Body of pancreas (tissue), 4 donors: ENCODE results near the gene SCEL.

ENCODE experiments used
- POLR2A ChIP-seq, 3 donors: fragments of 450-650 bp; IDR thresholded peaks; one replicate each; pipeline ENCODE4 v1.6.1; 2016; ENCODE audit warnings: antibody characterized with exemption in 3 of 3, mild to moderate bottlenecking in 2 of 3
- TF ChIP-seq, protein P1 (sequence below), 7 experiments: fragments of 450-650 bp in 4 of 7; fragments of 200-600 bp in 3 of 7; sonication (generic) in 3 of 7; IDR thresholded peaks; one replicate each; pipeline ENCODE4 v1.5.1; 2016 to 2019; ENCODE audit warnings: antibody characterized with exemption in 7 of 7

DNA sequence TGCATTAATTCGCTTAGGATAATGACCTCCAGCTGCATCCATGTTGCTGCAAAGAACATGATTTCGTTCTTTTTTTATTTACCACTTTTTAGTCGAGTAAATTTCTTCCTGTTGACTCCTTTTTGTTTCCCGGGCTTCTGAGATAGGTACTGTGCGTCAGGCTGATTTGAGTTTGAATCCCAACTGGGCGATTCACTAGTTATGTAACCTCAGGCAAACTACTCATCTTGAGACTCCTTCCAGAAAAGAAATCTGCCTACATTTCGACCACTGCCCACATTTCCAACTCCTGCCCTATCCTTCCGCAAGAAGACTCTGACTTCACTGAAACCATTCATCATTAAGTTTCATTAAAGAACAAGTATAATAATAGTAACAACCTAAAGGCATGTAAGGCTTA is 8.2 kb downstream of the SCEL start:
- TF ChIP-seq, protein P1, sequence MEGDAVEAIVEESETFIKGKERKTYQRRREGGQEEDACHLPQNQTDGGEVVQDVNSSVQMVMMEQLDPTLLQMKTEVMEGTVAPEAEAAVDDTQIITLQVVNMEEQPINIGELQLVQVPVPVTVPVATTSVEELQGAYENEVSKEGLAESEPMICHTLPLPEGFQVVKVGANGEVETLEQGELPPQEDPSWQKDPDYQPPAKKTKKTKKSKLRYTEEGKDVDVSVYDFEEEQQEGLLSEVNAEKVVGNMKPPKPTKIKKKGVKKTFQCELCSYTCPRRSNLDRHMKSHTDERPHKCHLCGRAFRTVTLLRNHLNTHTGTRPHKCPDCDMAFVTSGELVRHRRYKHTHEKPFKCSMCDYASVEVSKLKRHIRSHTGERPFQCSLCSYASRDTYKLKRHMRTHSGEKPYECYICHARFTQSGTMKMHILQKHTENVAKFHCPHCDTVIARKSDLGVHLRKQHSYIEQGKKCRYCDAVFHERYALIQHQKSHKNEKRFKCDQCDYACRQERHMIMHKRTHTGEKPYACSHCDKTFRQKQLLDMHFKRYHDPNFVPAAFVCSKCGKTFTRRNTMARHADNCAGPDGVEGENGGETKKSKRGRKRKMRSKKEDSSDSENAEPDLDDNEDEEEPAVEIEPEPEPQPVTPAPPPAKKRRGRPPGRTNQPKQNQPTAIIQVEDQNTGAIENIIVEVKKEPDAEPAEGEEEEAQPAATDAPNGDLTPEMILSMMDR (IDR thresholded peaks at IDR 0.05) = no peak
- no peak for TF ChIP-seq POLR2A (IDR thresholded peaks at IDR 0.05)
